B cell (primary cell): ENCODE measurements around the gene KLHL6. TPM values are rescaled to one million over a fixed set of nuclear protein-coding genes. Genes with fewer than 3 reads are reported as not detected.
"Not testable (repeated sequence)": the region's sequence is repeated elsewhere in the genome, so short reads cannot be mapped to it uniquely, and the experiment has no call there.

ENCODE experiments used
- ATAC-seq: fragments of 200-7000 bp; cut with Tn5 transposase; one replicate; pipeline ENCODE4 v1.10.0; 2021; ENCODE audit warnings: low read depth, mild to moderate bottlenecking, moderate number of reproducible peaks, moderate library complexity
- CTCF ChIA-PET: fragments of 350-600 bp; sonication (Branson Sonifier 250); formaldehyde crosslinking; loops from one replicate; lab custom pipeline; 2021; ENCODE audit warnings: antibody characterized with exemption, inconsistent platforms; lab: Charles Lee
- POLR2A ChIA-PET: fragments of 350-600 bp; sonication (Branson Sonifier 250); formaldehyde crosslinking; loops from one replicate; lab custom pipeline; 2021; ENCODE audit warnings: antibody characterized with exemption; lab: Charles Lee
- DNase-seq: peaks from one replicate; pipeline ENCODE4 v3.0.0; 2013
- H2AFZ ChIP-seq: 2 replicates; pipeline ENCODE4 v1.6.1; 2012; ENCODE audit warnings: mild to moderate bottlenecking, low read depth, low read length; ENCODE audit not compliant: insufficient read depth, poor library complexity, severe bottlenecking
- H3K27ac ChIP-seq, 2 donors: 1 replicate in 1 of 2; 2 replicates in 1 of 2; pipeline ENCODE4 v1.5.1; 2012 to 2013; ENCODE audit warnings: low read length in 2 of 2, mild to moderate bottlenecking in 2 of 2, moderate library complexity in 1 of 2
- H3K27me3 ChIP-seq, 4 experiments: fragments of 200-600 bp in 1 of 4; sonication (generic) in 1 of 4; replicated peaks in 1 of 4; 1 replicate in 2 of 4; 2 replicates in 2 of 4; pipeline versions ENCODE4 v1.6.1 to v1.7.0; 2013 to 2016; ENCODE audit warnings: low read length in 3 of 4, mild to moderate bottlenecking in 2 of 4, mixed read lengths in 1 of 4, moderate library complexity in 1 of 4; ENCODE audit not compliant: insufficient read depth in 4 of 4, control insufficient read depth in 3 of 4; ENCODE audit errors: control extremely low read depth in 1 of 4
- H3K36me3 ChIP-seq, 2 experiments: replicated peaks in 1 of 2; 1 replicate in 1 of 2; 2 replicates in 1 of 2; pipeline versions ENCODE4 v1.6.1 to v1.7.1; 2013; ENCODE audit warnings: low read length in 1 of 2; ENCODE audit not compliant: insufficient read depth in 2 of 2, control insufficient read depth in 1 of 2; ENCODE audit errors: control extremely low read depth in 1 of 2, extremely low read depth in 1 of 2
- H3K4me1 ChIP-seq, 2 donors: fragments of 200-600 bp in 1 of 2; sonication (generic) in 1 of 2; 1 replicate in 1 of 2; 2 replicates in 1 of 2; pipeline versions ENCODE4 v1.5.1 to v1.6.1; 2013 to 2017; ENCODE audit warnings: low read length in 2 of 2; ENCODE audit not compliant: control insufficient read depth in 2 of 2, insufficient read depth in 2 of 2
- H3K4me2 ChIP-seq: replicated peaks from 2 replicates; pipeline ENCODE3; 2012; ENCODE audit warnings: mild to moderate bottlenecking, low read depth, low read length; ENCODE audit not compliant: poor library complexity, severe bottlenecking
- H3K4me3 ChIP-seq, 5 experiments: fragments of 200-600 bp in 1 of 5; sonication (generic) in 1 of 5; 1 replicate in 3 of 5; 2 replicates in 2 of 5; pipeline versions ENCODE4 v1.5.1 to v1.7.0; 2011 to 2016; ENCODE audit warnings: low read length in 4 of 5, mild to moderate bottlenecking in 4 of 5, low read depth in 2 of 5, control low read depth in 1 of 5, moderate library complexity in 1 of 5; ENCODE audit not compliant: insufficient read depth in 1 of 5; ENCODE audit errors: control extremely low read depth in 1 of 5, extremely low read depth in 1 of 5
- H3K79me2 ChIP-seq: fragments of 200-600 bp; sonication (generic); one replicate; pipeline ENCODE4 v1.6.0; 2016; ENCODE audit warnings: low read length; ENCODE audit not compliant: control insufficient read depth, insufficient read depth
- H3K9ac ChIP-seq: fragments of 200-600 bp; sonication (generic); 2 replicates; pipeline ENCODE4 v1.6.1; 2017; ENCODE audit warnings: mild to moderate bottlenecking, low read length, moderate library complexity
- H3K9me3 ChIP-seq, 3 donors: one replicate each; pipeline versions ENCODE4 v1.6.1 to v1.7.1; 2013; ENCODE audit warnings: low read length in 2 of 3; ENCODE audit not compliant: control insufficient read depth in 2 of 3, insufficient read depth in 1 of 3; ENCODE audit errors: control extremely low read depth in 1 of 3
- H4K20me1 ChIP-seq: 2 replicates; pipeline ENCODE4 v1.6.0; 2012; ENCODE audit warnings: mild to moderate bottlenecking, low read length; ENCODE audit not compliant: insufficient read depth, control insufficient read depth, poor library complexity, severe bottlenecking
- H3K27ac Mint-ChIP-seq: one replicate; pipeline ENCODE4 v1.8.0; 2021; ENCODE audit warnings: mixed read lengths
- H3K27me3 Mint-ChIP-seq: one replicate; pipeline ENCODE4 v1.8.0; 2021; ENCODE audit warnings: mixed read lengths
- H3K4me1 Mint-ChIP-seq: one replicate; pipeline ENCODE4 v1.8.0; 2021; ENCODE audit warnings: mixed read lengths
- H3K4me3 Mint-ChIP-seq: one replicate; pipeline ENCODE4 v1.8.0; 2021; ENCODE audit warnings: mixed read lengths
- H3K9me3 Mint-ChIP-seq: one replicate; pipeline ENCODE4 v1.8.0; 2022; ENCODE audit warnings: mixed read lengths; ENCODE audit not compliant: insufficient read depth
- EZH2 ChIP-seq: IDR thresholded peaks from 2 replicates; pipeline ENCODE4 v1.6.1; 2012; ENCODE audit warnings: borderline replicate concordance, low read depth, mild to moderate bottlenecking, moderate library complexity, low read length; ENCODE audit not compliant: insufficient read depth, poor library complexity, severe bottlenecking
- WGBS: methylation state at CpG from one replicate; pipeline ENCODE4 v1.1.5; 2013; ENCODE audit warnings: missing lambda C conversion rate; ENCODE audit not compliant: insufficient coverage; 5-methylcytosine and 5-hydroxymethylcytosine counted together
- intact Hi-C: fragments of 100-400 bp; cut with micrococcal nuclease; formaldehyde crosslinking; loops from one replicate; pipeline ENCODE4 v1.10.0; 2022
- polyA plus RNA-seq: library from polyadenylated mRNA; depleted of rRNA; stranded (reverse); fragments of >200 nt; gene quantifications from 2 replicates; pipeline ENCODE4 v1.2.3, GENCODE V29; 2012
- total RNA-seq, 2 donors: library from RNA; stranded (reverse); fragments of 120-200 nt in 1 of 2; gene quantifications; 1 replicate in 1 of 2; 2 replicates in 1 of 2; pipeline versions ENCODE4 v1.2.3 to v1.2.4, GENCODE V29; 2013 to 2022
- TF ChIP-seq, protein P1 (sequence below): fragments of 200-600 bp; IDR thresholded peaks from one replicate; pipeline ENCODE4 v1.8.0; 2022; ENCODE audit warnings: antibody characterized with exemption, mild to moderate bottlenecking

The KLHL6 gene
- total and polyA plus RNA-seq, 2 donors (not counting 1 experiment from before 2014, with no cell fraction given): 29.6 to 69.7 TPM

DNA sequence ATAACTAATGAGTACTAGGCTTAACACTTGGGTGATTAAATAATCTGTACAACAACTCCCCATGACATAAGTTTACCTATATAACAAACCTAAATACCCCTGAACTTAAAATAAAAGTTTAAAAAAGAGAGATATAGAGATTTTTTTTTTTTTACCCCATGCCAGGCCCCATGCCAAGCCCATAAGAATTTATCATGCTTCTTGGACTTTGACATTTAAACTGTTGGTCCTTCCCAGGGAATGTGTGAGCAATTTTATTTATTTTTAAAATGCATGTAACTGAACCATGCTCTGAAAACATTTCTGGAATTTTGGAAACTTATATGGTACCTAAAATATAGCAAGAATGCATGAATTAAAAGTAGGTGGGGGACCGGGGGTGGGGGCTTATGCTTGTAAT is 26.3 kb downstream of the KLHL6 start:
- Histone ChIP-seq H3K27ac (no peak overlapping the region), H3K27me3 (no peaks in the 10 kb centered on the region), H3K4me1 (peaks cover 44 to 68% of the 10 kb centered on the region in 2 donors), H2AFZ (no peak overlapping the region), H3K9me3 (no peaks in the 10 kb centered on the region), H3K4me2 (no peak overlapping the region), H3K79me2 (peaks cover 91% of the 10 kb centered on the region), H3K4me3 (no peak overlapping the region), H3K9ac (no peak overlapping the region), H4K20me1 (peaks cover 25% of the 10 kb centered on the region), H3K36me3 (peaks cover 2 to 24% of the 10 kb centered on the region in 2 experiments)
- ATAC-seq (no peak), DNase-seq (no peak)
- peak overlapping the region; percentile 69 for H3K27ac Mint-ChIP-seq
- POLR2A ChIA-PET: interaction anchor here (2.6 kb wide), 1 partner anchor 8 kb away, joined by 8 read pairs; no protein-coding TSS in a partner anchor
- H3K9me3 Mint-ChIP-seq: no peaks in the 10 kb centered on the region
- intact Hi-C loops: no loop called here
- TF ChIP-seq, protein P1, sequence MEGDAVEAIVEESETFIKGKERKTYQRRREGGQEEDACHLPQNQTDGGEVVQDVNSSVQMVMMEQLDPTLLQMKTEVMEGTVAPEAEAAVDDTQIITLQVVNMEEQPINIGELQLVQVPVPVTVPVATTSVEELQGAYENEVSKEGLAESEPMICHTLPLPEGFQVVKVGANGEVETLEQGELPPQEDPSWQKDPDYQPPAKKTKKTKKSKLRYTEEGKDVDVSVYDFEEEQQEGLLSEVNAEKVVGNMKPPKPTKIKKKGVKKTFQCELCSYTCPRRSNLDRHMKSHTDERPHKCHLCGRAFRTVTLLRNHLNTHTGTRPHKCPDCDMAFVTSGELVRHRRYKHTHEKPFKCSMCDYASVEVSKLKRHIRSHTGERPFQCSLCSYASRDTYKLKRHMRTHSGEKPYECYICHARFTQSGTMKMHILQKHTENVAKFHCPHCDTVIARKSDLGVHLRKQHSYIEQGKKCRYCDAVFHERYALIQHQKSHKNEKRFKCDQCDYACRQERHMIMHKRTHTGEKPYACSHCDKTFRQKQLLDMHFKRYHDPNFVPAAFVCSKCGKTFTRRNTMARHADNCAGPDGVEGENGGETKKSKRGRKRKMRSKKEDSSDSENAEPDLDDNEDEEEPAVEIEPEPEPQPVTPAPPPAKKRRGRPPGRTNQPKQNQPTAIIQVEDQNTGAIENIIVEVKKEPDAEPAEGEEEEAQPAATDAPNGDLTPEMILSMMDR: no peak
- no peak for TF ChIP-seq EZH2
- H3K4me1 Mint-ChIP-seq: peaks cover 82% of the 10 kb centered on the region
- H3K4me3 Mint-ChIP-seq: no peak overlapping the region
- CTCF ChIA-PET: interaction anchor here (1.1 to 2.8 kb wide), 4 partner anchors 8 to 23 kb away, joined by 3 to 19 read pairs (median 8); no protein-coding TSS in a partner anchor
- WGBS: no CpG with 5 or more reads among the region's 1 CpG
- H3K27me3 Mint-ChIP-seq: no peaks in the 10 kb centered on the region

GRCh38 chr3:183528758-183529157 is 26.7 kb downstream of the KLHL6 start:
- H3K27me3 ChIP-seq, H3K4me3 Mint-ChIP-seq, H3K4me3 ChIP-seq, H3K9me3 Mint-ChIP-seq, intact Hi-C loops, H2AFZ ChIP-seq, H3K9me3 ChIP-seq, H3K27me3 Mint-ChIP-seq, DNase-seq, H3K9ac ChIP-seq, ATAC-seq: not testable (repeated sequence)
- Mint-ChIP-seq H3K4me1 (peaks cover 81% of the 10 kb centered on the region), H3K27ac (peak overlapping the region; percentile 78)
- Histone ChIP-seq H3K27ac (peak overlapping the region; percentile 44 to 63), H3K36me3 (peaks cover 2 to 29% of the 10 kb centered on the region in 2 experiments), H3K4me2 (peak overlapping the region; percentile 68), H3K4me1 (peaks cover 42 to 64% of the 10 kb centered on the region in 2 donors), H3K79me2 (peaks cover 91% of the 10 kb centered on the region), H4K20me1 (peaks cover 23% of the 10 kb centered on the region)
- no CpG with 5 or more reads among the region's 6 CpGs for WGBS
- POLR2A ChIA-PET: interaction anchor here (1.0 to 2.6 kb wide), 3 partner anchors 8 to 27 kb away, joined by 3 to 8 read pairs (median 7); partner anchors contain the start of gene KLHL6
- CTCF ChIA-PET: interaction anchor here (0.8 to 2.9 kb wide), 9 partner anchors 9 to 44 kb away, joined by 3 to 19 read pairs (median 4); no protein-coding TSS in a partner anchor
